Osteoblast (primary cell): ENCODE results near the gene ANK3. TPM values are rescaled to one million over a fixed set of nuclear protein-coding genes. Genes with fewer than 3 reads are reported as not detected.

ENCODE experiments used
- DNase-seq: peaks from one replicate; pipeline ENCODE4 v3.0.0; 2011; ENCODE audit warnings: low spot score, mixed read lengths; ENCODE audit not compliant: insufficient read length; ENCODE audit errors: missing footprints
- H2AFZ ChIP-seq: 2 replicates; pipeline ENCODE4 v1.6.0; 2011; ENCODE audit warnings: mild to moderate bottlenecking, low read length
- H3K27ac ChIP-seq: 2 replicates; pipeline ENCODE4 v1.5.1; 2011; ENCODE audit warnings: mild to moderate bottlenecking, low read depth, low read length, moderate library complexity
- H3K27me3 ChIP-seq: 2 replicates; pipeline ENCODE4 v1.6.0; 2012; ENCODE audit warnings: mild to moderate bottlenecking, control low read depth, inconsistent platforms, low read length, moderate library complexity; ENCODE audit not compliant: insufficient read depth
- H3K36me3 ChIP-seq: 2 replicates; pipeline ENCODE4 v1.5.1; 2011; ENCODE audit warnings: mild to moderate bottlenecking, low read length, control low read depth, moderate library complexity; ENCODE audit not compliant: insufficient read depth
- H3K4me1 ChIP-seq: 2 replicates; pipeline ENCODE4 v1.5.1; 2011; ENCODE audit warnings: mild to moderate bottlenecking, low read length, control low read depth, moderate library complexity; ENCODE audit not compliant: insufficient read depth
- H3K4me2 ChIP-seq: 2 replicates; pipeline ENCODE4 v1.6.0; 2011; ENCODE audit warnings: mild to moderate bottlenecking, low read length; ENCODE audit not compliant: insufficient read depth
- H3K4me3 ChIP-seq: fragments of 200-600 bp; sonication (generic); 3 replicates; pipeline ENCODE4 v1.5.1; 2012; ENCODE audit warnings: mild to moderate bottlenecking, low read length, inconsistent platforms; ENCODE audit not compliant: insufficient read depth
- H3K79me2 ChIP-seq: 2 replicates; pipeline ENCODE4 v1.6.0; 2012; ENCODE audit warnings: mild to moderate bottlenecking, low read length, control low read depth, inconsistent platforms; ENCODE audit not compliant: insufficient read depth
- H3K9me3 ChIP-seq: 2 replicates; pipeline ENCODE4 v1.5.1; 2011; ENCODE audit warnings: low read depth, low read length, control low read depth
- H4K20me1 ChIP-seq: 2 replicates; pipeline ENCODE4 v1.6.0; 2012; ENCODE audit warnings: mild to moderate bottlenecking, low read length, control low read depth; ENCODE audit not compliant: insufficient read depth
- CTCF ChIP-seq: IDR thresholded peaks from 2 replicates; pipeline ENCODE4 v1.5.1; 2011; ENCODE audit warnings: mild to moderate bottlenecking, low read depth, low read length, moderate library complexity; ENCODE audit errors: extremely low read depth
- total RNA-seq: library from RNA; depleted of rRNA; stranded (reverse); fragments of >200 nt; gene quantifications from 2 replicates; pipeline ENCODE4 v1.2.3, GENCODE V29; 2012

The ANK3 gene
- total RNA-seq, 1 donor = 44.5 TPM

- Histone ChIP-seq H3K27ac (no peak overlapping the region), H3K36me3 (no peaks in the 10 kb centered on the region), H3K9me3 (no peaks in the 10 kb centered on the region), H3K4me3 (no peak overlapping the region), H3K4me2 (peak overlapping the region; percentile 64), H4K20me1 (no peaks in the 10 kb centered on the region), H3K79me2 (no peaks in the 10 kb centered on the region), H3K4me1 (peaks cover 18% of the 10 kb centered on the region), H2AFZ (no peak overlapping the region), H3K27me3 (no peaks in the 10 kb centered on the region)
- no peak for DNase-seq
- TF ChIP-seq CTCF = no peak
Observed at GRCh38 chr10:60298408-60299389, 91.0 kb downstream of the ANK3 start.

GRCh38 chr10:60296073-60296472, 93.6 kb downstream of the ANK3 start:
- H3K27me3 ChIP-seq = no peaks in the 10 kb centered on the region
- H3K4me2 ChIP-seq = no peak overlapping the region
- no peak overlapping the region for H3K4me3 ChIP-seq
- no peak overlapping the region for H3K27ac ChIP-seq
- no peaks in the 10 kb centered on the region for H3K36me3 ChIP-seq
- peaks cover 28% of the 10 kb centered on the region for H3K4me1 ChIP-seq
- no peaks in the 10 kb centered on the region for H3K9me3 ChIP-seq
- no peak overlapping the region for H2AFZ ChIP-seq
- H4K20me1 ChIP-seq = no peaks in the 10 kb centered on the region
- no peak for DNase-seq
- no peaks in the 10 kb centered on the region for H3K79me2 ChIP-seq
- TF ChIP-seq CTCF = no peak

GRCh38 chr10:60295028-60295937, 94.4 kb downstream of the ANK3 start:
- Histone ChIP-seq H3K9me3 (no peaks in the 10 kb centered on the region), H3K4me1 (peaks cover 22% of the 10 kb centered on the region), H3K4me3 (no peak overlapping the region), H3K4me2 (no peak overlapping the region), H2AFZ (no peak overlapping the region), H3K27me3 (no peaks in the 10 kb centered on the region), H3K79me2 (no peaks in the 10 kb centered on the region), H4K20me1 (no peaks in the 10 kb centered on the region), H3K27ac (no peak overlapping the region), H3K36me3 (no peaks in the 10 kb centered on the region)
- no peak for TF ChIP-seq CTCF
- DNase-seq = no peak
